Measurements from ENCODE around the gene POLE3.
"Not testable (repeated sequence)": the region's sequence is repeated elsewhere in the genome, so short reads cannot be mapped to it uniquely, and the experiment has no call there.

Gene POLE3

GRCh38 chr9:113410207-113410864, at the start of gene POLE3, which contains the start of gene C9orf43:
Gene POLE3 (minus strand): TSS chr9:113410675. CDS start chr9:113410293, 382 bp downstream.
Gene C9orf43 (plus strand): TSS chr9:113410747. CDS start chr9:113413494, 2,747 bp downstream.
- DNase-seq: peak; percentile 53

GRCh38 chr9:113456235-113456634, 45.8 kb upstream of the POLE3 start:
- DNase-seq: no peak

GRCh38 chr9:113454914-113455761, 44.7 kb upstream of the POLE3 start:
- no peak for DNase-seq

GRCh38 chr9:113452113-113452605, 41.7 kb upstream of the POLE3 start:
- DNase-seq: no peak

- DNase-seq: no peak
Measured at GRCh38 chr9:113449376-113449775, 38.9 kb upstream of the POLE3 start.

- DNase-seq: no peak
Measured at GRCh38 chr9:113446323-113446740, 35.9 kb upstream of the POLE3 start.

- no peak for DNase-seq
Measured at GRCh38 chr9:113444736-113445135, 34.3 kb upstream of the POLE3 start.

GRCh38 chr9:113437716-113438115, 27.2 kb upstream of the POLE3 start:
- not testable (repeated sequence) for DNase-seq

GRCh38 chr9:113436728-113437515, 26.4 kb upstream of the POLE3 start:
- DNase-seq: no peak

GRCh38 chr9:113431191-113431590, 20.7 kb upstream of the POLE3 start:
- no peak for DNase-seq

GRCh38 chr9:113428062-113428615, 17.7 kb upstream of the POLE3 start:
- DNase-seq: no peak

GRCh38 chr9:113427629-113428028, 17.2 kb upstream of the POLE3 start:
- no peak for DNase-seq

GRCh38 chr9:113426701-113427100, 16.2 kb upstream of the POLE3 start:
- DNase-seq: no peak

GRCh38 chr9:113425072-113425471, 14.6 kb upstream of the POLE3 start:
- no peak for DNase-seq

GRCh38 chr9:113421726-113422125, 11.3 kb upstream of the POLE3 start:
- DNase-seq: no peak

- DNase-seq: no peak
Measured at GRCh38 chr9:113417370-113417769, 6.9 kb upstream of the POLE3 start.

- no peak for DNase-seq
Measured at GRCh38 chr9:113416149-113416721, 5.8 kb upstream of the POLE3 start.

GRCh38 chr9:113409883-113410206, 630 bp downstream of the POLE3 start:
- DNase-seq: no peak

- DNase-seq: no peak
Measured at GRCh38 chr9:113409481-113409880, 994 bp downstream of the POLE3 start.

GRCh38 chr9:113406873-113407511, 3.5 kb downstream of the POLE3 start:
- not testable (repeated sequence) for DNase-seq

GRCh38 chr9:113406353-113406752, 4.1 kb downstream of the POLE3 start:
- not testable (repeated sequence) for DNase-seq

- no peak for DNase-seq
Measured at GRCh38 chr9:113403646-113404045, 6.8 kb downstream of the POLE3 start.
